Islet precursor cell (in vitro differentiated cells): ENCODE data around the gene FNDC1.
A peak's percentile ranks its signal among the peaks of the same experiment; 100 is the strongest.

Experiments
- DNase-seq: peaks from one replicate; pipeline ENCODE4 v3.0.0-alpha.2; 2018

Gene FNDC1

GRCh38 chr6:159212525-159213280 lies 43.5 kb downstream of the FNDC1 start:
- DNase-seq, result no peak

- DNase-seq, result no peak
Measured at GRCh38 chr6:159213405-159213804, 44.2 kb downstream of the FNDC1 start.

- no peak for DNase-seq
Measured at GRCh38 chr6:159214281-159214680, 45.1 kb downstream of the FNDC1 start.

GRCh38 chr6:159217595-159218275 lies 48.5 kb downstream of the FNDC1 start:
- DNase-seq, result peak; percentile 84

GRCh38 chr6:159220093-159220492 lies 50.9 kb downstream of the FNDC1 start:
- DNase-seq, result no peak

GRCh38 chr6:159221486-159222170 lies 52.4 kb downstream of the FNDC1 start:
- no peak for DNase-seq

GRCh38 chr6:159224452-159224851 lies 55.3 kb downstream of the FNDC1 start:
- no peak for DNase-seq

- no peak for DNase-seq
Measured at GRCh38 chr6:159229651-159230051, 60.5 kb downstream of the FNDC1 start.

GRCh38 chr6:159232106-159232645 lies 63.0 kb downstream of the FNDC1 start:
- DNase-seq, result no peak

- no peak for DNase-seq
Measured at GRCh38 chr6:159232751-159233150, 63.6 kb downstream of the FNDC1 start.

- DNase-seq, result peak; percentile 62
Measured at GRCh38 chr6:159233365-159234101, 64.3 kb downstream of the FNDC1 start.

- DNase-seq, result no peak
Measured at GRCh38 chr6:159234102-159234553, 64.9 kb downstream of the FNDC1 start.

GRCh38 chr6:159238920-159239558 lies 69.8 kb downstream of the FNDC1 start:
- no peak for DNase-seq

- no peak for DNase-seq
Measured at GRCh38 chr6:159249128-159249527, 79.9 kb downstream of the FNDC1 start.

GRCh38 chr6:159249752-159250151 lies 80.6 kb downstream of the FNDC1 start:
- DNase-seq, result no peak

- no peak for DNase-seq
Measured at GRCh38 chr6:159250633-159251032, 81.4 kb downstream of the FNDC1 start.

GRCh38 chr6:159252955-159253508 lies 83.8 kb downstream of the FNDC1 start:
- DNase-seq, result peak; percentile 61

GRCh38 chr6:159254186-159254585 lies 85.0 kb downstream of the FNDC1 start:
- DNase-seq, result no peak

- DNase-seq, result no peak
Measured at GRCh38 chr6:159255434-159255951, 86.3 kb downstream of the FNDC1 start.

GRCh38 chr6:159256128-159256527 lies 86.9 kb downstream of the FNDC1 start:
- DNase-seq, result no peak

GRCh38 chr6:159257846-159258245 lies 88.6 kb downstream of the FNDC1 start:
- no peak for DNase-seq
